Endothelial cell of umbilical vein (primary cell): ENCODE data around the gene COX7A1. TPM values are rescaled to one million over a fixed set of nuclear protein-coding genes. Genes with fewer than 3 reads are reported as not detected.

Experiments used
- BruUV-seq: library from RNA; stranded (reverse); fragments of 400-500 nt; replicated peaks from 2 replicates; lab custom pipeline; 2021; lab: Mats Ljungman, UMichigan
- CTCF ChIA-PET: fragments of 300-600, 350-600 bp; sonication (Branson Sonifier 250); formaldehyde crosslinking; loops from one replicate; lab custom pipeline; 2021; ENCODE audit warnings: antibody characterized with exemption, inconsistent platforms; lab: Charles Lee
- POLR2A ChIA-PET: fragments of 300-600, 350-600 bp; sonication (Branson Sonifier 250); formaldehyde crosslinking; loops from one replicate; lab custom pipeline; 2021; ENCODE audit warnings: antibody characterized with exemption, inconsistent platforms; lab: Charles Lee
- DNase-seq: peaks from one replicate; pipeline ENCODE4 v3.0.0-alpha.2; 2011; ENCODE audit warnings: low read depth, low spot score
- FAIRE-seq: peaks from 2 replicates; lab custom pipeline; 2011; peaks lifted over from hg19 to GRCh38; lab: Jason Lieb, UNC
- H2AFZ ChIP-seq: 2 replicates; pipeline ENCODE4 v1.6.0; 2012; ENCODE audit warnings: low read depth, low read length, control low read depth, inconsistent platforms
- H3K27ac ChIP-seq: 2 replicates; pipeline ENCODE4 v1.5.1; 2011; ENCODE audit warnings: low read depth, mild to moderate bottlenecking, control low read depth, low read length, moderate library complexity; ENCODE audit not compliant: insufficient read depth
- H3K27me3 ChIP-seq, 2 experiments: 2 replicates each; pipeline versions ENCODE4 v1.6.0 to v1.6.1; 2011; ENCODE audit warnings: low read length in 2 of 2, mixed read lengths in 1 of 2; ENCODE audit not compliant: control insufficient read depth in 2 of 2, insufficient read depth in 2 of 2
- H3K36me3 ChIP-seq, 2 experiments: 2 replicates in 1 of 2; 3 replicates in 1 of 2; pipeline ENCODE4 v1.5.1; 2011; ENCODE audit warnings: low read length in 2 of 2, mild to moderate bottlenecking in 1 of 2, moderate library complexity in 1 of 2; ENCODE audit not compliant: control insufficient read depth in 2 of 2, insufficient read depth in 2 of 2; ENCODE audit errors: extremely low read depth in 1 of 2
- H3K4me1 ChIP-seq: 3 replicates; pipeline ENCODE4 v1.5.1; 2011; ENCODE audit warnings: mild to moderate bottlenecking, low read length; ENCODE audit not compliant: control insufficient read depth, insufficient read depth; ENCODE audit errors: extremely low read depth
- H3K4me2 ChIP-seq: 2 replicates; pipeline ENCODE4 v1.6.1; 2011; ENCODE audit warnings: low read length, control low read depth, mixed read lengths; ENCODE audit not compliant: insufficient read depth
- H3K4me3 ChIP-seq, 3 experiments: fragments of 200-600 bp in 1 of 3; sonication (generic), shearing (Covaris generic) in 1 of 3; replicated peaks in 1 of 3; 2 replicates each; pipeline ENCODE4 v1.5.1; 2011 to 2016; ENCODE audit warnings: control low read depth in 3 of 3, low read length in 3 of 3, mild to moderate bottlenecking in 2 of 3, inconsistent platforms in 1 of 3, low read depth in 1 of 3, moderate library complexity in 1 of 3; ENCODE audit not compliant: insufficient read depth in 1 of 3
- H3K79me2 ChIP-seq: 2 replicates; pipeline ENCODE4 v1.6.0; 2012; ENCODE audit warnings: low read length, inconsistent platforms; ENCODE audit not compliant: control insufficient read depth, insufficient read depth
- H3K9ac ChIP-seq: replicated peaks from 2 replicates; pipeline ENCODE3; 2011; ENCODE audit warnings: low read length, control low read depth; ENCODE audit not compliant: insufficient read depth; ENCODE audit errors: extremely low read depth
- H3K9me1 ChIP-seq: replicated peaks from 3 replicates; pipeline ENCODE4 v1.6.0; 2011; ENCODE audit warnings: mild to moderate bottlenecking, low read length; ENCODE audit not compliant: control insufficient read depth, insufficient read depth; ENCODE audit errors: extremely low read depth
- H3K9me3 ChIP-seq: replicated peaks from 2 replicates; pipeline ENCODE4 v1.5.1; 2012; ENCODE audit warnings: low read length, inconsistent platforms; ENCODE audit not compliant: control insufficient read depth, insufficient read depth
- H4K20me1 ChIP-seq: replicated peaks from 2 replicates; pipeline ENCODE3; 2011; ENCODE audit warnings: mild to moderate bottlenecking, low read length; ENCODE audit not compliant: control insufficient read depth, insufficient read depth; ENCODE audit errors: extremely low read depth
- EZH2 ChIP-seq: IDR thresholded peaks from 2 replicates; pipeline ENCODE4 v1.6.1; 2012; ENCODE audit warnings: borderline replicate concordance, low read depth, mild to moderate bottlenecking, moderate library complexity, low read length, inconsistent platforms; ENCODE audit not compliant: severe bottlenecking
- FOS ChIP-seq: IDR thresholded peaks from 2 replicates; pipeline ENCODE4 v1.6.1; 2011; ENCODE audit warnings: mild to moderate bottlenecking, low read length, moderate library complexity, borderline replicate concordance; ENCODE audit not compliant: insufficient read depth
- GATA2 ChIP-seq: IDR thresholded peaks from 2 replicates; pipeline ENCODE4 v1.7.0; 2011; ENCODE audit warnings: low read depth, mild to moderate bottlenecking, moderate library complexity, mixed read lengths, low read length; ENCODE audit not compliant: insufficient read length, insufficient read depth
- JUN ChIP-seq: IDR thresholded peaks from 2 replicates; pipeline ENCODE4 v1.6.1; 2011; ENCODE audit warnings: borderline replicate concordance, low read depth; ENCODE audit not compliant: insufficient read length, insufficient read depth
- MAX ChIP-seq: IDR thresholded peaks from 2 replicates; pipeline ENCODE4 v1.6.1; 2011; ENCODE audit not compliant: insufficient read depth, insufficient read length
- MYC ChIP-seq: IDR thresholded peaks from one replicate; pipeline ENCODE4 v1.6.1; 2011; ENCODE audit warnings: mild to moderate bottlenecking, low read depth, low read length
- POLR2A ChIP-seq: IDR thresholded peaks from 2 replicates; pipeline ENCODE4 v1.6.1; 2012; ENCODE audit warnings: low read depth, mild to moderate bottlenecking, control low read depth, low read length
- POLR2AphosphoS5 ChIP-seq: IDR thresholded peaks from 2 replicates; pipeline ENCODE4 v1.6.1; 2012; ENCODE audit warnings: low read depth, mild to moderate bottlenecking, control low read depth, low read length, moderate library complexity; ENCODE audit not compliant: insufficient read depth
- dilution Hi-C: fragments of 300-500 bp; cut with MboI; formaldehyde crosslinking; loops from one replicate; pipeline ENCODE4 v1.15.0; 2019; ENCODE audit warnings: low sequenced_read_pairs; ENCODE audit not compliant: extremely low pct_ligation_motif_present
- intact Hi-C: fragments of 100-400 bp; cut with micrococcal nuclease; formaldehyde crosslinking; loops from one replicate; pipeline ENCODE4 v1.10.0; 2022
- polyA plus RNA-seq, 4 experiments: library from polyadenylated mRNA; depleted of rRNA in 3 of 4; stranded (reverse) in 3 of 4; unstranded in 1 of 4; fragments of >200 nt; gene quantifications; 2 replicates each; pipeline versions ENCODE4 v1.2.1 to v1.2.3, GENCODE V29; 2011 to 2012; ENCODE audit warnings: missing spikeins in 1 of 4
- total RNA-seq: library from RNA; stranded (reverse); gene quantifications from 2 replicates; pipeline ENCODE4 v1.2.3, GENCODE V29; 2021
- TF ChIP-seq, protein P1 (sequence below), 2 donors: IDR thresholded peaks; 1 replicate in 1 of 2; 2 replicates in 1 of 2; pipeline ENCODE4 v1.5.1; 2011; ENCODE audit warnings: low read length in 2 of 2, mild to moderate bottlenecking in 2 of 2, moderate library complexity in 2 of 2, control low read depth in 1 of 2, inconsistent platforms in 1 of 2, low read depth in 1 of 2; ENCODE audit not compliant: insufficient read depth in 1 of 2; ENCODE audit errors: extremely low read depth in 1 of 2

Gene COX7A1
- total and polyA plus RNA-seq, 2 donors (not counting 3 experiments of a cell fraction or from before 2014, with no cell fraction given), result 10.6 to 35.2 TPM

DNA sequence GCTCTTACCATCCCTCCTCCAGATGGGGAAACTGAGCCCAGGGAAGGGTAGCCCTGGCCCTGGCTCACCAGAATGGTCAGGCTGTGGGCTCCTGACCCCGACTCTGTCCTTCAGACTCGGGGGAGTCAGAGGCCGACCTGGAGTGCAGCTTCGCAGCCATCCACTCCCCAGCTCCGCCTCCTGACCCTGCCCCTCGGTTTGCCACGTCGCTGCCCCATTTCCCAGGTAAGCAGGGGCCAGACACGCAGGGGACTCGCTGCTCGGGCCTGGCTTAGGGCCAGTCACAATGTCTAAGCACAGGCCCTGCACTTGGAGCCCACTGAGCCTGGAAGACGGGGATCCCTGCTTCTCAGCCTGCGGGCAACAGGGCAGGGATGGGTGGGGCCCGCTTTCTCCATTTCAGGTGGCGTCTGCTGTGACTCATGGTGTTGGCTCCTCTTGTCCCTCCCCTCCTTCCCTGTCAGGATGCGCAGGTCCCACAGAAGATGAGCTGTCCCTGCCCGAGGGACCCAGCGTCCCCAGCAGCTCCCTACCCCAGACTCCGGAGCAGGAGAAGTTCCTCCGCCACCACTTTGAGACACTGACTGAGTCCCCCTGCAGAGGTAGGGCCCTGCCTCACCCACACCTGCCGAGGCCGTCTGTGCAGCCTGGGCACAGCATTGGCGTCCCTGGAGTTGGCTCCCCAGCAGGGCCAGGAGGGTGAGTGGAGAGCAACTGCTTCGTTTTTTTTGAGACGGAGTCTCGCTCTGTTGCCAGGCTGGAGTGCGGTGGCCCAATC lies 50.5 kb downstream of the COX7A1 start:
- TF ChIP-seq POLR2A, result no peak
- TF ChIP-seq MYC, result no peak
- TF ChIP-seq FOS, result no peak
- TF ChIP-seq GATA2, result no peak
- no peak for TF ChIP-seq POLR2AphosphoS5
- TF ChIP-seq MAX, result no peak
- no peak for TF ChIP-seq EZH2
- TF ChIP-seq JUN, result no peak
- TF ChIP-seq, protein P1, sequence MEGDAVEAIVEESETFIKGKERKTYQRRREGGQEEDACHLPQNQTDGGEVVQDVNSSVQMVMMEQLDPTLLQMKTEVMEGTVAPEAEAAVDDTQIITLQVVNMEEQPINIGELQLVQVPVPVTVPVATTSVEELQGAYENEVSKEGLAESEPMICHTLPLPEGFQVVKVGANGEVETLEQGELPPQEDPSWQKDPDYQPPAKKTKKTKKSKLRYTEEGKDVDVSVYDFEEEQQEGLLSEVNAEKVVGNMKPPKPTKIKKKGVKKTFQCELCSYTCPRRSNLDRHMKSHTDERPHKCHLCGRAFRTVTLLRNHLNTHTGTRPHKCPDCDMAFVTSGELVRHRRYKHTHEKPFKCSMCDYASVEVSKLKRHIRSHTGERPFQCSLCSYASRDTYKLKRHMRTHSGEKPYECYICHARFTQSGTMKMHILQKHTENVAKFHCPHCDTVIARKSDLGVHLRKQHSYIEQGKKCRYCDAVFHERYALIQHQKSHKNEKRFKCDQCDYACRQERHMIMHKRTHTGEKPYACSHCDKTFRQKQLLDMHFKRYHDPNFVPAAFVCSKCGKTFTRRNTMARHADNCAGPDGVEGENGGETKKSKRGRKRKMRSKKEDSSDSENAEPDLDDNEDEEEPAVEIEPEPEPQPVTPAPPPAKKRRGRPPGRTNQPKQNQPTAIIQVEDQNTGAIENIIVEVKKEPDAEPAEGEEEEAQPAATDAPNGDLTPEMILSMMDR (IDR thresholded peaks at IDR 0.05; ENCODE audit: extremely low read depth in 1 of 2, insufficient read depth in 1 of 2, low read depth in 1 of 2, low read length in 2 of 2), result no peak
- no peak overlapping the region for H3K9ac ChIP-seq
- H3K36me3 ChIP-seq, result peaks cover 3 to 9% of the 10 kb centered on the region in 2 experiments
- H3K4me2 ChIP-seq, result no peak overlapping the region
- no peaks in the 10 kb centered on the region for H3K9me3 ChIP-seq
- DNase-seq (no peak), FAIRE-seq (no peak)
- H3K9me1 ChIP-seq, result no peaks in the 10 kb centered on the region
- no peak overlapping the region for H3K27ac ChIP-seq
- dilution Hi-C loops (no loop called here), intact Hi-C loops (no loop called here)
- no TSS peak for BruUV-seq
- no peaks in the 10 kb centered on the region for H3K79me2 ChIP-seq
- POLR2A ChIA-PET, result no interaction called here
- no peaks in the 10 kb centered on the region for H4K20me1 ChIP-seq
- H3K4me3 ChIP-seq, result no peak overlapping the region
- no peaks in the 10 kb centered on the region for H3K4me1 ChIP-seq
- CTCF ChIA-PET, result interaction anchor here (1.3 to 1.9 kb wide), 2 partner anchors 13 to 41 kb away, joined by 3 to 5 read pairs; partner anchors contain the start of gene POLR2I
- H3K27me3 ChIP-seq, result no peaks in the 10 kb centered on the region
- no peak overlapping the region for H2AFZ ChIP-seq

Other genes starting within 250 kb of the COX7A1 start
- gene HCST, start 249.9 kb downstream of the COX7A1 start, total RNA-seq, result not detected in 2 replicates
- gene HCST, start 249.9 kb downstream of the COX7A1 start, polyA plus RNA-seq, result not detected in 2 replicates
- gene TYROBP, start 244.2 kb downstream of the COX7A1 start, total RNA-seq, result not detected in 2 replicates
- not detected in 2 replicates for gene TYROBP, start 244.2 kb downstream of the COX7A1 start, polyA plus RNA-seq
- gene LRFN3, start 216.1 kb downstream of the COX7A1 start, total RNA-seq, result 15.9 and 17.3 TPM in 2 replicates
- gene LRFN3, start 216.1 kb downstream of the COX7A1 start, polyA plus RNA-seq, result 4.1 and 5.8 TPM in 2 replicates
- gene SDHAF1, start 157.3 kb downstream of the COX7A1 start, total RNA-seq, result 8.4 and 10.3 TPM in 2 replicates
- gene SDHAF1, start 157.3 kb downstream of the COX7A1 start, polyA plus RNA-seq, result 16.2 and 16.5 TPM in 2 replicates
- gene SYNE4, start 143.6 kb downstream of the COX7A1 start, total RNA-seq, result 0.62 and 1.3 TPM in 2 replicates
- gene SYNE4, start 143.6 kb downstream of the COX7A1 start, polyA plus RNA-seq, result 0.38 and 0.46 TPM in 2 replicates
- 17.3 and 21.4 TPM in 2 replicates for gene ALKBH6, start 138.2 kb downstream of the COX7A1 start, total RNA-seq
- gene ALKBH6, start 138.2 kb downstream of the COX7A1 start, polyA plus RNA-seq, result 26.7 and 33.2 TPM in 2 replicates
- gene CLIP3, start 119.6 kb downstream of the COX7A1 start, total RNA-seq, result 21.0 and 24.4 TPM in 2 replicates
- gene CLIP3, start 119.6 kb downstream of the COX7A1 start, polyA plus RNA-seq, result 4.7 and 7.0 TPM in 2 replicates
- 2.9 and 4.1 TPM in 2 replicates for gene THAP8, start 98.2 kb downstream of the COX7A1 start, total RNA-seq
- 6.6 and 8.3 TPM in 2 replicates for gene THAP8, start 98.2 kb downstream of the COX7A1 start, polyA plus RNA-seq
- gene WDR62, start 97.5 kb downstream of the COX7A1 start, total RNA-seq, result 12.1 and 13.4 TPM in 2 replicates
- 8.0 and 8.7 TPM in 2 replicates for gene WDR62, start 97.5 kb downstream of the COX7A1 start, polyA plus RNA-seq
- gene OVOL3, start 41.3 kb downstream of the COX7A1 start, total RNA-seq, result not detected in 2 replicates
- not detected in 2 replicates for gene OVOL3, start 41.3 kb downstream of the COX7A1 start, polyA plus RNA-seq
- 63.3 and 64.8 TPM in 2 replicates for gene POLR2I, start 37.6 kb downstream of the COX7A1 start, total RNA-seq
- gene POLR2I, start 37.6 kb downstream of the COX7A1 start, polyA plus RNA-seq, result 53.0 and 89.7 TPM in 2 replicates
- gene TBCB, start 37.0 kb downstream of the COX7A1 start, total RNA-seq, result 178 and 190 TPM in 2 replicates
- 363 and 364 TPM in 2 replicates for gene TBCB, start 37.0 kb downstream of the COX7A1 start, polyA plus RNA-seq
- gene CAPNS1, start 12.4 kb downstream of the COX7A1 start, total RNA-seq, result 722 and 777 TPM in 2 replicates
- 1,095 and 1,235 TPM in 2 replicates for gene CAPNS1, start 12.4 kb downstream of the COX7A1 start, polyA plus RNA-seq
- gene ZNF565, start 62.2 kb upstream of the COX7A1 start, total RNA-seq, result 3.1 and 3.6 TPM in 2 replicates
- gene ZNF565, start 62.2 kb upstream of the COX7A1 start, polyA plus RNA-seq, result 1.4 and 1.8 TPM in 2 replicates
- 63.3 and 65.9 TPM in 2 replicates for gene ZNF146, start 62.7 kb upstream of the COX7A1 start, total RNA-seq
- gene ZNF146, start 62.7 kb upstream of the COX7A1 start, polyA plus RNA-seq, result 9.7 and 17.8 TPM in 2 replicates
- 2.6 and 3.1 TPM in 2 replicates for gene ZFP14, start 226.8 kb upstream of the COX7A1 start, total RNA-seq
- gene ZFP14, start 226.8 kb upstream of the COX7A1 start, polyA plus RNA-seq, result 0.33 and 0.59 TPM in 2 replicates